ENCODE measurements around the gene TMEM259.

TMEM259 gene

GRCh38 chr19:966485-967088, 54.3 kb downstream of the TMEM259 start:
- no peak for DNase-seq (ENCODE audit: low spot score)
- no peak for TF ChIP-seq CTCF (IDR thresholded peaks at IDR 0.05; ENCODE audit: extremely low read depth, insufficient read depth, missing control alignments)
- in situ Hi-C loops (cut with MboI; ENCODE audit: low pct_unique_long_range_greater_than_20kb, low sequenced_read_pairs, unreplicated experiment): no loop called here

GRCh38 chr19:964761-965694, 55.9 kb downstream of the TMEM259 start:
- in situ Hi-C loops (cut with MboI; ENCODE audit: low pct_unique_long_range_greater_than_20kb, low sequenced_read_pairs, unreplicated experiment): no loop called here
- no peak for TF ChIP-seq CTCF (IDR thresholded peaks at IDR 0.05; ENCODE audit: extremely low read depth, insufficient read depth, missing control alignments)
- no peak for DNase-seq (ENCODE audit: low spot score)

- in situ Hi-C loops (cut with MboI; ENCODE audit: low pct_unique_long_range_greater_than_20kb, low sequenced_read_pairs, unreplicated experiment): no loop called here
- no peak for DNase-seq (ENCODE audit: low spot score)
- no peak for TF ChIP-seq CTCF (IDR thresholded peaks at IDR 0.05; ENCODE audit: extremely low read depth, insufficient read depth, missing control alignments)
Measured at GRCh38 chr19:964116-964520, 56.8 kb downstream of the TMEM259 start.

GRCh38 chr19:963486-963951, 57.4 kb downstream of the TMEM259 start:
- no peak for TF ChIP-seq CTCF (IDR thresholded peaks at IDR 0.05; ENCODE audit: extremely low read depth, insufficient read depth, missing control alignments)
- no peak for DNase-seq (ENCODE audit: low spot score)
- in situ Hi-C loops (cut with MboI; ENCODE audit: low pct_unique_long_range_greater_than_20kb, low sequenced_read_pairs, unreplicated experiment): no loop called here

GRCh38 chr19:962683-963400, 58.1 kb downstream of the TMEM259 start:
- no peak for TF ChIP-seq CTCF (IDR thresholded peaks at IDR 0.05; ENCODE audit: extremely low read depth, insufficient read depth, missing control alignments)
- in situ Hi-C loops (cut with MboI; ENCODE audit: low pct_unique_long_range_greater_than_20kb, low sequenced_read_pairs, unreplicated experiment): no loop called here
- no peak for DNase-seq (ENCODE audit: low spot score)

- no peak for DNase-seq (ENCODE audit: low spot score)
- in situ Hi-C loops (cut with MboI; ENCODE audit: low pct_unique_long_range_greater_than_20kb, low sequenced_read_pairs, unreplicated experiment): no loop called here
- TF ChIP-seq CTCF (IDR thresholded peaks at IDR 0.05; ENCODE audit: extremely low read depth, insufficient read depth, missing control alignments): no peak
Measured at GRCh38 chr19:961866-962620, 58.9 kb downstream of the TMEM259 start.
